Keratinocyte (primary cell): Measurements from ENCODE around the gene PTPN12. TPM values are rescaled to one million over a fixed set of nuclear protein-coding genes. Genes with fewer than 3 reads are reported as not detected.

Experiments used
- DNase-seq: peaks from one replicate; pipeline ENCODE4 v3.0.0-alpha.2; 2011; ENCODE audit warnings: low read depth, missing footprints, low spot score
- FAIRE-seq: peaks from 2 replicates; lab custom pipeline; 2011; peaks lifted over from hg19 to GRCh38; lab: Jason Lieb, UNC
- H2AFZ ChIP-seq: 2 replicates; pipeline ENCODE4 v1.6.0; 2012; ENCODE audit warnings: low read length, control low read depth, inconsistent platforms; ENCODE audit not compliant: control insufficient read depth
- H3K27ac ChIP-seq: 2 replicates; pipeline ENCODE4 v1.5.1; 2011; ENCODE audit warnings: low read length; ENCODE audit not compliant: control insufficient read depth, insufficient read depth
- H3K27me3 ChIP-seq: 3 replicates; pipeline ENCODE4 v1.6.0; 2011; ENCODE audit warnings: low read length; ENCODE audit not compliant: control insufficient read depth, insufficient read depth; ENCODE audit errors: extremely low read depth
- H3K36me3 ChIP-seq, 2 experiments: 2 replicates in 1 of 2; 3 replicates in 1 of 2; pipeline ENCODE4 v1.5.1; 2011; ENCODE audit warnings: low read length in 2 of 2, mild to moderate bottlenecking in 1 of 2; ENCODE audit not compliant: control insufficient read depth in 2 of 2, insufficient read depth in 2 of 2; ENCODE audit errors: extremely low read depth in 1 of 2
- H3K4me1 ChIP-seq: 3 replicates; pipeline ENCODE4 v1.5.1; 2011; ENCODE audit warnings: low read length; ENCODE audit not compliant: control insufficient read depth, insufficient read depth; ENCODE audit errors: extremely low read depth
- H3K4me2 ChIP-seq: 3 replicates; pipeline ENCODE4 v1.6.0; 2011; ENCODE audit warnings: low read depth, low read length; ENCODE audit not compliant: control insufficient read depth, insufficient read depth; ENCODE audit errors: extremely low read depth
- H3K4me3 ChIP-seq, 3 experiments: fragments of 200-600 bp in 1 of 3; sonication (generic) in 1 of 3; 2 replicates in 2 of 3; 3 replicates in 1 of 3; pipeline ENCODE4 v1.5.1; 2011 to 2016; ENCODE audit warnings: low read length in 3 of 3, mild to moderate bottlenecking in 3 of 3, control low read depth in 2 of 3, inconsistent platforms in 1 of 3, low read depth in 1 of 3, mixed read lengths in 1 of 3, mixed run types in 1 of 3, moderate library complexity in 1 of 3; ENCODE audit not compliant: control insufficient read depth in 2 of 3, insufficient read depth in 2 of 3; ENCODE audit errors: extremely low read depth in 1 of 3
- H3K79me2 ChIP-seq: 2 replicates; pipeline ENCODE4 v1.6.0; 2012; ENCODE audit warnings: low read length; ENCODE audit not compliant: control insufficient read depth, insufficient read depth
- H3K9ac ChIP-seq: 3 replicates; pipeline ENCODE4 v1.6.0; 2011; ENCODE audit warnings: low read length; ENCODE audit not compliant: control insufficient read depth, insufficient read depth; ENCODE audit errors: extremely low read depth
- H3K9me1 ChIP-seq: 3 replicates; pipeline ENCODE4 v1.6.0; 2011; ENCODE audit warnings: low read length; ENCODE audit not compliant: control insufficient read depth, insufficient read depth; ENCODE audit errors: extremely low read depth
- H3K9me3 ChIP-seq: 2 replicates; pipeline ENCODE4 v1.5.1; 2012; ENCODE audit warnings: low read depth, low read length; ENCODE audit not compliant: control insufficient read depth
- H4K20me1 ChIP-seq: 3 replicates; pipeline ENCODE4 v1.6.0; 2011; ENCODE audit warnings: low read length; ENCODE audit not compliant: control insufficient read depth, insufficient read depth; ENCODE audit errors: extremely low read depth
- EZH2 ChIP-seq: IDR thresholded peaks from one replicate; pipeline ENCODE4 v1.6.1; 2012; ENCODE audit warnings: inconsistent platforms, mild to moderate bottlenecking, low read length, moderate library complexity
- dilution Hi-C: fragments of 300-500 bp; cut with MboI; formaldehyde crosslinking; loops from one replicate; pipeline ENCODE4 v1.7.0; 2020; ENCODE audit warnings: low sequenced_read_pairs; ENCODE audit not compliant: extremely low pct_ligation_motif_present
- polyA plus RNA-seq, 5 experiments: library from polyadenylated mRNA; depleted of rRNA in 3 of 5; stranded (reverse) in 3 of 5; stranded (forward) in 1 of 5; unstranded in 1 of 5; fragments of >200 nt; gene quantifications; 1 replicate in 1 of 5; 2 replicates in 3 of 5; 3 replicates in 1 of 5; pipeline versions ENCODE4 v1.2.1 to v1.2.3, GENCODE V29; 2011 to 2012; ENCODE audit warnings: missing spikeins in 2 of 5, low read depth in 1 of 5, low replicate concordance in 1 of 5
- TF ChIP-seq, protein P1 (sequence below), 3 experiments: IDR thresholded peaks in 1 of 3; conservative IDR thresholded peaks in 1 of 3; optimal IDR thresholded peaks in 1 of 3; 2 replicates in 2 of 3; 3 replicates in 1 of 3; pipeline versions ENCODE3 to v1.5.1; 2011; ENCODE audit warnings: low read length in 3 of 3, mild to moderate bottlenecking in 3 of 3, moderate library complexity in 2 of 3, control low read depth in 1 of 3, inconsistent platforms in 1 of 3; ENCODE audit not compliant: insufficient read depth in 2 of 3; ENCODE audit errors: extremely low read depth in 1 of 3

Gene PTPN12
- polyA plus RNA-seq, 1 donor (not counting 4 experiments of a cell fraction or from before 2014, with no cell fraction given) = 61.1 TPM

DNA sequence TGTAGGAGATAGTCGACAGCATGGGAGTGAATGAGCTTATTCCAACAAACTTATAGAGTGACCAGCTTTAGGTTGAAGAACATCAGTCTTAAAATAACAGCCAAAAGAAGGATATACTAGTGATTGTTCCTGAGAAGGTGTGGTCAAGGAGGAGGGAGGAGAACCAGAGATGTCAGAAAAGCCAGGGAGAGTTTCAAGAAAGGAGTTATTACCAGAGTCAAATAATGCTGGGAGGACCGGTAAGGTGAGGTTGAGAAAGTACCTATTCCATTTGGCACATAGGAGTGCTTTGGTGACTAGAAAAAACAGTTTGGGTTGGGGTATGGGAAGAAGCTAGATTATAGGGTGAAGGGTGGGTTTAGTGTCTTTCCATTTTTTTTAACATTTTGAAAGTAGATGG is 5.8 kb downstream of the PTPN12 start:
- peaks cover 20% of the 10 kb centered on the region for H4K20me1 ChIP-seq

DNA sequence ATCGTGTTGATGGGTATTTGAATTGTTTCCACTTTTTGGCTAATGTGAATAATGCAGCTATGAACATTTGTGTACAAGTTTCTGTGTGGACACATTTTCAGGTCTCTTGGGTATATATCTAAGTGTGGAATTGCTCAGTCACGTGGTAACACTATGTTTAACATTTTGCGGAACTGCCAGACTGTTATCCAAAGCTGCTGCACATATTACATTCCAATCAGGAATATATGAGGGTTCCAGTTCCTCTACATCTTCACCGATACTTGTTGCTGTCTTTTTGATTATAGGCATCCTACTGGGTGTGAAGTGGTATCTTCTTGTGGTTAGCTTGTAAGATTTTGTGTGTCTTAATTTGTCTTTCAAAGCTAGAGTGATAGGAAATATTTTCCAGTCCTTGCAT is 6.8 kb downstream of the PTPN12 start:
- dilution Hi-C loops = no loop called here
- Histone ChIP-seq H3K9me1 (peaks cover 4% of the 10 kb centered on the region), H3K4me3 (no peak overlapping the region), H3K9ac (no peak overlapping the region), H2AFZ (no peak overlapping the region), H4K20me1 (peaks cover 25% of the 10 kb centered on the region), H3K79me2 (peaks cover 100% of the 10 kb centered on the region), H3K4me1 (peaks cover 40% of the 10 kb centered on the region), H3K9me3 (no peaks in the 10 kb centered on the region), H3K36me3 (peaks cover 0 to 2% of the 10 kb centered on the region in 2 experiments), H3K27ac (no peak overlapping the region), H3K27me3 (no peaks in the 10 kb centered on the region), H3K4me2 (no peak overlapping the region)
- no peak for FAIRE-seq
- DNase-seq = no peak
- TF ChIP-seq EZH2 = no peak
- TF ChIP-seq, protein P1, sequence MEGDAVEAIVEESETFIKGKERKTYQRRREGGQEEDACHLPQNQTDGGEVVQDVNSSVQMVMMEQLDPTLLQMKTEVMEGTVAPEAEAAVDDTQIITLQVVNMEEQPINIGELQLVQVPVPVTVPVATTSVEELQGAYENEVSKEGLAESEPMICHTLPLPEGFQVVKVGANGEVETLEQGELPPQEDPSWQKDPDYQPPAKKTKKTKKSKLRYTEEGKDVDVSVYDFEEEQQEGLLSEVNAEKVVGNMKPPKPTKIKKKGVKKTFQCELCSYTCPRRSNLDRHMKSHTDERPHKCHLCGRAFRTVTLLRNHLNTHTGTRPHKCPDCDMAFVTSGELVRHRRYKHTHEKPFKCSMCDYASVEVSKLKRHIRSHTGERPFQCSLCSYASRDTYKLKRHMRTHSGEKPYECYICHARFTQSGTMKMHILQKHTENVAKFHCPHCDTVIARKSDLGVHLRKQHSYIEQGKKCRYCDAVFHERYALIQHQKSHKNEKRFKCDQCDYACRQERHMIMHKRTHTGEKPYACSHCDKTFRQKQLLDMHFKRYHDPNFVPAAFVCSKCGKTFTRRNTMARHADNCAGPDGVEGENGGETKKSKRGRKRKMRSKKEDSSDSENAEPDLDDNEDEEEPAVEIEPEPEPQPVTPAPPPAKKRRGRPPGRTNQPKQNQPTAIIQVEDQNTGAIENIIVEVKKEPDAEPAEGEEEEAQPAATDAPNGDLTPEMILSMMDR (optimal IDR thresholded peaks at IDR 0.05 in 1 of 3, IDR thresholded peaks at IDR 0.05 in 1 of 3, conservative IDR thresholded peaks at IDR 0.05 in 1 of 3; ENCODE audit: extremely low read depth in 1 of 3, insufficient read depth in 2 of 3, low read length in 3 of 3) = no peak

More for the DNA sequence above, 5.8 kb downstream of the PTPN12 start:
- FAIRE-seq (peak; percentile 59), DNase-seq (no peak)
- TF ChIP-seq, protein P1 (optimal IDR thresholded peaks at IDR 0.05 in 1 of 3, IDR thresholded peaks at IDR 0.05 in 1 of 3, conservative IDR thresholded peaks at IDR 0.05 in 1 of 3; ENCODE audit: extremely low read depth in 1 of 3, insufficient read depth in 2 of 3, low read length in 3 of 3) = no peak
- no peak for TF ChIP-seq EZH2
- Histone ChIP-seq H3K36me3 (peaks cover 0 to 2% of the 10 kb centered on the region in 2 experiments), H3K4me3 (no peak overlapping the region), H3K27me3 (no peaks in the 10 kb centered on the region), H3K79me2 (peaks cover 96% of the 10 kb centered on the region), H3K9ac (no peak overlapping the region), H3K9me3 (no peaks in the 10 kb centered on the region), H3K4me1 (peaks cover 40% of the 10 kb centered on the region), H3K9me1 (peaks cover 4% of the 10 kb centered on the region), H2AFZ (no peak overlapping the region), H3K27ac (peak overlapping the region; percentile 24), H3K4me2 (peak overlapping the region; percentile 45)
- dilution Hi-C loops = no loop called here
